GM18526 (cell line): ENCODE measurements around the gene BTBD2.
A peak's percentile ranks its signal among the peaks of the same experiment; 100 is the strongest.

ENCODE experiments used
- POLR2A ChIP-seq: IDR thresholded peaks from 3 replicates; pipeline ENCODE4 v1.6.1; 2011; ENCODE audit not compliant: insufficient read length; ENCODE audit errors: extremely low read depth

BTBD2 gene

DNA sequence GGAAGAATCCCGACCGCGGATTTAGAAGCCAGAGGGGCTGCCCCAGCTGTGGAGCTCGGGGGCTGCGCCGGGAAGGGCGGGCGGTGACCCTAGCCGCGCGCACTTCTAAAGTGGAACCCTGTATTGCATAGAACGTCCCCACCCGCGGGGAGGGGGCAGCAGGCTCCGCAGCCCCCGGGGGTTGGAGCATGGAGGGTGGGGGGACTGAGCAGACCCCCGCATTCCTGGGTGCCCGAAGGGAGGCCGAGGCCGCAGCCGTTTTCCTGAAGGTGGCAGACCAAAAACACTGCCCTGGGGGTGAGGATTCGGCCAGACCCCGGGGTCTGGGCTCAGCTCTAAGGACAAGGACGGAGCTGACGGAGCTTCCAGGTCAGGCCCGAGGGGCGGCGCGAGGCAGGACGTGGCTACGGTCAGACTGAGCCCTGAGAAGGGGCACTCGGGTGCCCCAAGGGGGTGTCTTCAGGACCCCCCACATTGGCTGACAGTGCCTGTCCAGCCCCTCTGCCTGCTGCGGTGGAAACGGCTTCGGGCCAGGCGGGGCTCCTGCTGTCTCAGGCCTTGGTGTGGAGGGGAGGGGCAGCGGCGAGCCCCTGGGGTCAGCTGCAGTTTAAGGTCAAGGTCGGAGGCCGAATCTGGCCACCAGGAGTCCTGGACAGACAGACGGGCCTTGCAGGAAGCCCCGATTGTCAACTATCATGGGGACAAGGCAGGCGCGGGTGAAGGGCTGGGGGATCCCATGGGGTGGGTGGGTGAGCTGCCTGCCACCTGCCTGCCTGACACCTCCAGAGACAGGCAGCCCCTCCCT, 23.0 kb upstream of the BTBD2 start:
- TF ChIP-seq POLR2A = no peak

DNA sequence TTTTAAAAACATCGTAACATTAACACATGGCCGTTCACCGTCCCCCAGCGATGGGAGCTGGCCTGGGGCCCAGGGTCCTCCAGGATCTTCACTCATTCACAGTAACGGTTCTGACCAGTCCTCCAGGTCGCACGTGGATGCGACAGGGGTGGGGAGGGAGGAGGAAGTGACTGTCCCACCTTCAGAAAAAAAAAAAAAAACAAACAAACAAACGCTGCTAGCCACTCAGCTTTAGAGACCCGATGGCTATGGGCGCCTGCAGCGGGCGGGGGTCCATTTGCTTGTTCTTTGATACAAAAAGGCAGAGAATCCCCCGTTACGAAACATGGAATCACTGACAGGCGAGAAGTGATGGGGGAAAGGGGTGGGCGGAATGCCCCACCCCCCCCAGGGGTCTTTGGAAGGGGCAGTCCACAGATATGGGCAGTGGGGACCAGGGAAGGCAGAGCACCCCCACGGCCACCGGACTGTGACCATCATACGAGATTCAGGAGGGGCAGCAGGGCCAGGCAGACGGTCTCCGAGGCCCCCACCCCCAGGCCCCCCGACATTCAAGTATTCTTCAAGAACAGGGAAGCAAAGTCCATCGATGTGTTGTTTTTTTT, 22.2 kb upstream of the BTBD2 start:
- peak; percentile 4 for TF ChIP-seq POLR2A

DNA sequence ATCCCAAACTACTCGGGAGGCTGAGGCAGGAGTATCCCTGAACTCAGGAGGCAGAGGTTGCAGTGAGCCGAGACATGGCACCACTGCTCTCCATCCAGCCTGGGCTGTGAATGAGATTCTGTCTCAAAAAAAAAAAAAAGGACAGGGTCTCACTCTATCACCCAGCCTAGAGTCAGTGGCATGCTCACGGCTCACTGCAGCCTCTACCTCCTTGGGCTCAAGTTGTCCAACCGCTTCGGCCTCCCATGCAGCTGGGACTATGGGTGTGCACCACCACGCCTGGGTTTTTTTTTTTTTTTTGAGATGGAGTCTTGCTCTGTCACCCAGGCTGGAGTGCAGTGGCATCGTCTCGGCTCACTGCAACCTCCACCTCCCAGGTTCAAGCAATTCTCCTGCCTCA, 20.9 kb upstream of the BTBD2 start:
- no peak for TF ChIP-seq POLR2A

DNA sequence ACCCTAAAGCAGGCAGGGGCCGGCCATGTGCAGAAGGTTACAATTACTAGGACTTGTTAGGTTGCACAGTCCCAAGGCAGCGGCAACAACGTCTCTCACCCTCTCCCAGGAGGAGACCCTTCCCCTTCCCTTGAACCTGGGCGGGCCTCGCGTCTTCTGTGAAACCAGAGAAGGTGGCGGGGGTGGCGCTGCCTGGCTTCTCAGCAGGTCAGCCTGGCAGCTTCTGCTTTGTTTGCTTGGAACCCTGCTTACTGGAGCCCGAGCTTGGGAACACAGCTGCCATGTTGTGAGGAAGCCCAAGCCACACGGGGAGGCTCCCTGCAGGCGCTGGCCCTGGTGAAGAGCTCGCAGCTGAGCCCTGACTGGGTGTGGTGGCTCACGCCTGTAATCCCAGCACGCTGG, 20.1 kb upstream of the BTBD2 start:
- no peak for TF ChIP-seq POLR2A

DNA sequence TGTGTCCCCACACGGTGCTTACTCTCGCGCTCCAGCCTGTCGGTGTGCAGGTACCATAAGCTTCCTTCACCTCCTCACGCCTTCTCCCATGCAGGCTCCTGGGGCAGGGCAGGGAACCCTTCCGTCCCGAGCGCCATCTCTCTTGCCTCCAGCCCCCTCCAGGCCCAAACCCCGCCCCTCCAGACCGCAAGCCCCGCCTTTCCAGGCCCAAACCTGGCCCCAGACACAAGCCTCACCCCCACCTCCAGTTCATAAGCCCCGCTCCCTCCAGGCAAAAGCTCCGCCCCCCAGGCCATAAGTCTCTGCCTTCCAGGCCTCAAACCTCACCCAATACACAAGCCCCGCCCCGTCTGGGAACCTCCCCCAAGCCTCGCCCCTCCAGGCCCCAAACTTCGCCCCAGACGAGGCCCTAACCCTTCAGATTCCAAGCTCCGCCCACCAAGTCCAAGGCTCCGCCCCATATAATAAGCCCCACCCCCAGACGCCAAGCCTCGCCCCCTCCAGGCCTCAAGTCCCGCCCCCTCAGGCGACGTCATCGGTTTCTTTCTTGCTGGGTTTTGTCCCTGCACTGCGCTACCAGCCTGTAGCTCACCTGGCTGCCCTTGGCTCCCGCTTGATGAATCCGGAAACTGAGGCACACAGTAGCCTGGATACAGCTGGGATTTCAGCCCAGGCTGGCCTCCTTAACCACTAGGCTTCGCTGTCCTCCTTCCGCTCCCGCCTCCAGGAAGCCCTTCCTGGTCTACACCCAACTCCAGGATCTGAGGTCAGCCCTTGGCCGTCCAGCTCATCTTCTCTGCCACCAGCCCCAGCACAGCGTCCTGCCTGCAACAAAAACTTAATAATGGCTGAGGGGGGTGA, 19.4 kb upstream of the BTBD2 start:
- TF ChIP-seq POLR2A = no peak

DNA sequence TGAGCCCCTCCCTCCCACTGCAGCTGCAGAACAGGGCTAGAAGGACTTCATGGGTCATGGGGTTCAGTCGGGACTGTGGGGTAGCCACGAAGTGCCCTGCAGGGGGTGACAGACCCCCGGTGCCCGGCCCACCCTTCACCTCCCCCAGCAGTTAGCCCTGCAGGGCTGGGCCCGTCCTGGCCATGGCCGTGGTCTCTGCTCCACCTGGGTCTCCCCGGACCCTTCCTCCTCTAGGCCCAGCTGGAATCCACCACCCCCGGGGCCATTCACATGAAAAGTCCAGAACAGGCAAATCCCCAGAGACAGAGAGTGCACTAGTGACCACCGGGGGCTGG, 18.3 kb upstream of the BTBD2 start:
- TF ChIP-seq POLR2A = no peak

DNA sequence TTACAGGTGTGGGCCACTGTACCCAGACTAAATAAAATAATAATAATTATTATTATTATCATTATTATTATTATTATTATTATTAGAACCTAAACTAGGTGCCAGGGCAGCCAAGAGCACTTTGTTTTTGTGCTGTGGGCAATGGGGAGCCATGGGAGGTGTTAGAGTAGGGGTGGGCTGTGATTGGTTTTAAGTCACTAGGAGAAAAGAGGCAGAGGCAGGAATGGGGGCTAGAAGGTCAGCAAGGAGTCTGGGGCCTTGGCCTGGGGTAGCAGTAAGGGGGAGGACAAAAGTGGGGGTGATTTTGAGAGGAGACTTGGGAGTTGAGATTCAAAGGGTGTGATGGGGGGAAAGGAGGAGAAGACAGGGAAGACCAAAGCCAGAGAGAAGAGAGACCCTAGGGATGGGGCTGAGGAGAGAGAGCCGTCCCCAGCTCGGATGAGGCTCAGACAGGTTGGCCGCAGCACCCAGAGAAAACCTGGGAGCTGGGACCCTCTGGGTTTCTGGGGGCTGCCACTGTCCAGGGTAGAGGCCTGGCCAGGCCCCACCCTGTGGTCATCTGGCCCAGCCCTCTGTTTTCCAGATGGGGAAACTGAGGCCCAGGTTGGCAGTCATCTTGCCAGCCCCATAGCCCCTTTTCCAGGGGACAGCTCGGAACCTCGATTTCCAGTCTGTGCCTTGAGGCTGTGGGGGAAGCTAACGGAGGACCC, 17.8 kb upstream of the BTBD2 start:
- TF ChIP-seq POLR2A = no peak

DNA sequence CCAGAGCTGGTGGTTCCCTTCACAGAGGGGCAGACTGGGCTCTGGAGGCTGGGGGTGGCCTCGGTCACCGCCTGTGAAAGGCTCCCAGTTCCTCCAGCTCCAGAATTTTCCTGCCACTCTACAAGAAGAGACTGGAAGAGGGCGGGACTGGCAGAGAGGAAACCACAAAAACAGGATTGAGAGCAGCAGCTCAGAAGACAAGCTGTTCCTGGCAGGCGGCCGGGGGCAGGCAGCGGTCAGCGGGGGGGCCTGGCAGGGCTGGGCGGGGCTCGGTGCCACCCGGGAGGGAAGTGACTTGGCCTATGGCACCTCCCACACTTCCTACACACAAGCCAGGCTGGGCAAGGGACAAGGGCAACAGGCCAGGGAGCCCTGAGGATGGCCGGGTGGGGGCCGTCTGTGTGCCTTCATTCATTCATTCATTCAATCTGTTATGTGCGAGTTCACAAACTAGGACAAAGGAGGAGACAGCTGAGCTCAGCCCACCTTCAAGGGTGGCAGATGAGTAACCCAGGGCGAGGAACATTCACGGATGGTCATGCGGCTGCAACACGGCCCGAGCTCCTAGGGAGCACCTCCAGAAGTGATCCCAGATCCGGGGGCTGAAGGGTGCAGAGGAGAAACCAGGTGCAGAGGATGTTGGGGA, 16.9 kb upstream of the BTBD2 start:
- TF ChIP-seq POLR2A = no peak

DNA sequence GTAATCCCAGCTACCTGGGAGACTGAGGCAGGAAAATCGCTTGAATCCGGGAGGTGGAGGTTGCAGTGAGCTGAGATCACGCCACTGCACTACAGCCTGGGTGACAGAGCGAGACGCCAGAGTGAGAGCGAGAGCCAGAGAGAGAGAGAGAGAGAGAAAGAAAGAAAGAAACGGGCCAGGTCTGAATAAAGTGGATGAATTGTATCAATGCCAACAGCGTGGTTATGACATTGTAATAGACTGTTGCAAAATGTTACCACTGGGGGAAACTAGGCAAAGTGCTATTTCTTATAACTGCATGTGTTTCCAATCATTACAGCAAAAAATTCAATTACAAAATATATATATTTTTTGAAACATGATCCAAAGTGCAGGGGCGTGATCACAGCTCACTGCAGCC, 11.8 kb upstream of the BTBD2 start:
- no peak for TF ChIP-seq POLR2A

DNA sequence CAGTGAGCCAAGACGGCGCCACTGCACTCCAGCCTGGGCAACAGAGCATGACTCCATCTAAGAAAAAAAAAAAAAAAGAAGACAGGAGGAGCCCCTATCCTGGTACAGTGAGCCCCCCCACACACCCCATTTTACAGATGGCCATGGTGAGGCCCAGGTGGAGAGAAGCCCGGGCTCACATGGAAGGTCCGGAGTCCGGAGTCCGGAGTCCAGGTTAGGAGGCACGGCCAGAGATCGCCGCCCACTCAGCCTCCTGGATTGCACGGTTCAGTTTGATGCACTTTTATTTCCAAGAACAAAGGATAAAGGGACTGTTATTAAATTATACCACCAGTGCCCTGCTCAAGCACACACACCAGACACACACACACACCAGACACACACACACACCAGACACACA, 11.3 kb upstream of the BTBD2 start:
- TF ChIP-seq POLR2A = no peak

DNA sequence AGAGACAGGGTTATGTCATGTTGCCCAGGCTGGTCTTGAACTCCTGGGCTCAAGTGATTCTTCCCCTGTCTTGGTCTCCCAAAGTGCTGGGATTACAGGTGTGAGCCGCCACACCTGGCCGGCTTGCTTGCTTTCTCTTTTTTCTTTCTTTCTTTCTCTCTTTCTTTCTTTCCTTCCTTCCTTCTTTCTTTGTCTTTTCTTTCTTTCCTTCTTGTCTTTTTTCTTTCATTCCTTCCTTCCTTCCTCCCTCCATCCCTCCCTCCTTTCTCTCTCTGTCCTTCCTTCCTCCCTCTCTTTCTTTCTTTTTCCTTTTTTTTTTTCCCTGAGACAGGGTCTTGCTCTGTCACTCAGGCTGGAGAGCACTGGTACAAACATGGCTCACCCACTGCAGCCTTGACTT, 6.8 kb upstream of the BTBD2 start:
- TF ChIP-seq POLR2A = no peak

DNA sequence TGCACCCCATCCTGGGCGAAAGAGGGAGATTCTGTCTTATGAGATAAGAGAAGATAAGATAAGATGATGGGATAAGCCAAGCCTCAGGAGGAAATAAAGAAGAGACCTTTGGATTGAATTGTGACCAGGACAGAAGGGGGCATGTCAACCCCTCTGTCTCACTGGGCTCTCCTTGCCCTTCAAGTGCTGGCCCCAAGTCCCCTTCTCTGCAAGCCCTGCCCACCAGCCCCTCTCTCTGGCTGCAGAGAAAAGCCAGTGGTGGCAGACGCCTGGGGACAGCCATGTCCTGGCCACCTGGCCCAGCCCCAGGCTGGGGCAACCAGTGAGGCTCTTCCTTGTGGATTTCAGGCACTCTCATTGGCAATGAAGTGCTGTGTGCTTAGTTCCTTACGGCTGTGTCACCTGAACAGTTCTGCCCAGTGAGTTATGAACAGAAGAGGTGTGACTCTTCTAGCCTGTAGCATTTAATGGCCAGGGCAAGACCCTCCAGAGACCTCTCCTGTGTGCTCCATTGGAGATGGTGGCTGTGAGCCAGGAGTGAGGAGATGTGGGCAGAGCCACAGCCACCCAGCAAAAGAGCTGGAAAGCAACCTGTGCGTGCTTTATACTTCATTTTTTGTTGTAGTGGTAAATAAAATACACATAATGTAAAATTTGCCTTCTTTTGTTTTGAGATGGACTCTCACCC, 6.1 kb upstream of the BTBD2 start:
- no peak for TF ChIP-seq POLR2A

DNA sequence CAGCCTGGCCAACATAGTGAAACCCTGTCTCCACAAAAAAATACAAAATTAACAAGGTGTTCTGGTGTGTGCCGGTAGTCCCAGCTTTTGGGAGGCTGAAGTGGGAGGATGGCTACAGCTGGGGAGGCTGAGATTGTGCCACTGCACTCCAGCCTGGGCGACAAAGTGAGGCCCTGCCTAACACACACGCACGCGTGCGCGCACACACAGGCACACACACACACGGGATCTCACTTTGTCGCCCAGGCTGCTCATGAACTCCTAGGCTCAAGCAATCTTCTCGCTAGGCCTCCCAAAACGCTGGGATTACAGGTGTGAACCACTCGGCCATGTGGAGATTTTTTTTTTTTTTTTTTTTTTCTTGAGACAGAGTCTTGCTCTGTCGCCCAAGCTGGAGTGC, 3.2 kb upstream of the BTBD2 start:
- TF ChIP-seq POLR2A = no peak

DNA sequence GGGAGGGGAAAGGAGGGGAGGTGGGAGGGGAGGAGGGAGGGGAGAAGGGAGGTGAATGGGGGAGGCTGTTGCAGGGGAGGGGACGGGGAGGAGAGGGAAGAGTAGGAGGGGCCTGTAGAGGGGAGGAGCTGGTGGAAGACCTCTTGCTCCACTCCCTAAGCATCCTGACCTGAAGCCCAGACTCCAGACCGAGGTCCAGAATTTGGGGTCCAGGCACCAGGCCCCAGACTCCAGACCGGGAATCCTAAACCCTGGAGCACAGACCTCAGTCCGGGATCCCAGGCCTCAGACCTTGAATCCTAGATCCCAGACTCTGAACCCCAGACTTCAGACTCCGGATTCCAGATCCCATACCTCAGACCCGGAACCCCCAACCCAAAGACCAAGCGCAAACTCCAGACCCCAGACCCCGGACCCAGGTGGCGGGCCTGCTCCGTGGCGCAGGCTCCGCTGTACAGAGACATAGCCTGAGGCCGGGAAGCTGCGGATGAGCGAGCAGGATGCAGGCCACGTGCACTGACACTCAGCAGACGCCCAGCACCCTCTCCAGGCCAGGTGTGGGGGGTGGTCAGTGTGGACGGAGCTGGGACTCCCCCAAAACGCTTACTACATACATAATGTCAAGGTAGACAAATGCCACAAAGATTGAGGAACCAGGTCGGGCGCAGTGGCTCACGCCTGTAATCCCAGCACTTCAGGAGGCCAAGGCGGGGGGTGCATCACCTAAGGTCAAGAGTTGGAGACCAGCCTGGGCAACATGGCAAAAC, 710 bp upstream of the BTBD2 start:
- TF ChIP-seq POLR2A = no peak
